Peyer's patch (tissue), 4 donors: ENCODE measurements around the gene ASXL1. TPM values are rescaled to one million over a fixed set of nuclear protein-coding genes. Genes with fewer than 3 reads are reported as not detected.

Experiments
- DNase-seq, 3 donors: peaks; one replicate each; pipeline ENCODE4 v3.0.0-alpha.2; 2017 to 2019
- H3K27ac ChIP-seq, 4 donors: fragments of 200-600 bp; sonication (generic); one replicate each; pipeline ENCODE4 v1.5.1; 2016 to 2019
- H3K27me3 ChIP-seq, 2 donors: fragments of 200-600 bp; sonication (generic); one replicate each; pipeline ENCODE4 v1.5.1; 2019
- H3K36me3 ChIP-seq, 3 donors: fragments of 200-600 bp; sonication (generic); one replicate each; pipeline ENCODE4 v1.5.1; 2016 to 2019
- H3K4me1 ChIP-seq, 4 donors: fragments of 200-600 bp; sonication (generic); one replicate each; pipeline ENCODE4 v1.5.1; 2016 to 2019
- H3K4me3 ChIP-seq, 4 donors: fragments of 200-600 bp; sonication (generic); 1 replicate in 3 of 4; 2 replicates in 1 of 4; pipeline ENCODE4 v1.5.1; 2016 to 2019; ENCODE audit warnings: mild to moderate bottlenecking in 1 of 4
- H3K9me3 ChIP-seq, 4 donors: fragments of 200-600 bp; sonication (generic); one replicate each; pipeline ENCODE4 v1.5.1; 2016 to 2019; ENCODE audit warnings: mild to moderate bottlenecking in 1 of 4
- CTCF ChIP-seq, 6 experiments: fragments of 450-650 bp in 4 of 6; fragments of 200-600 bp in 2 of 6; sonication (generic) in 1 of 6; IDR thresholded peaks; one replicate each; pipeline ENCODE4 v1.5.1; 2017 to 2019; ENCODE audit warnings: antibody characterized with exemption in 6 of 6, mild to moderate bottlenecking in 3 of 6, moderate library complexity in 1 of 6
- POLR2A ChIP-seq, 2 donors: fragments of 450-650 bp; IDR thresholded peaks; one replicate each; pipeline ENCODE4 v1.5.1; 2017; ENCODE audit warnings: antibody characterized with exemption in 2 of 2, mild to moderate bottlenecking in 2 of 2, moderate library complexity in 2 of 2
- total RNA-seq, 4 donors: library from RNA; depleted of rRNA; stranded (reverse); fragments of >200 nt; gene quantifications; one replicate each; pipeline ENCODE4 v1.1.0, GENCODE V29; 2016

ASXL1 gene
- total RNA-seq, 4 donors from 2014 or later, result 74.4 to 173 (median 115) TPM

GRCh38 chr20:32456869-32457478 is 98.8 kb downstream of the ASXL1 start:
- DNase-seq, result no peak
- Histone ChIP-seq H3K27ac (no peak overlapping the region), H3K9me3 (no peaks in the 10 kb centered on the region), H3K4me3 (peak overlapping the region in 3 of 4 donors; percentile 29 to 39 (median 33)), H3K36me3 (peaks cover 0 to 44% (median 0%) of the 10 kb centered on the region in 3 donors), H3K4me1 (peaks cover 0 to 17% (median 4%) of the 10 kb centered on the region in 4 donors), H3K27me3 (no peaks in the 10 kb centered on the region)
- TF ChIP-seq CTCF (IDR thresholded peaks at IDR 0.05) (peak in 5 of 6 experiments; percentile 7 to 61 (median 37)), POLR2A (IDR thresholded peaks at IDR 0.05) (no peak)

GRCh38 chr20:32457479-32457986 is 99.4 kb downstream of the ASXL1 start:
- Histone ChIP-seq H3K36me3 (peaks cover 0 to 43% (median 0%) of the 10 kb centered on the region in 3 donors), H3K4me1 (peaks cover 0 to 21% (median 4%) of the 10 kb centered on the region in 4 donors), H3K27me3 (no peaks in the 10 kb centered on the region), H3K4me3 (peak overlapping the region in 3 of 4 donors; percentile 29 to 39 (median 33)), H3K27ac (no peak overlapping the region), H3K9me3 (no peaks in the 10 kb centered on the region)
- TF ChIP-seq CTCF (IDR thresholded peaks at IDR 0.05) (no peak), POLR2A (IDR thresholded peaks at IDR 0.05) (no peak)
- DNase-seq, result no peak

GRCh38 chr20:32458061-32458836 is 100.1 kb downstream of the ASXL1 start:
- no peak for DNase-seq
- Histone ChIP-seq H3K4me3 (no peak overlapping the region), H3K27ac (no peak overlapping the region)

GRCh38 chr20:32458837-32459220 is 100.7 kb downstream of the ASXL1 start:
- TF ChIP-seq POLR2A (IDR thresholded peaks at IDR 0.05) (no peak), CTCF (IDR thresholded peaks at IDR 0.05) (no peak)
- H3K27me3 ChIP-seq, result no peaks in the 10 kb centered on the region
- H3K9me3 ChIP-seq, result no peaks in the 10 kb centered on the region
- H3K36me3 ChIP-seq, result peaks cover 0 to 30% (median 0%) of the 10 kb centered on the region in 3 donors
- peaks cover 0 to 32% (median 4%) of the 10 kb centered on the region in 4 donors for H3K4me1 ChIP-seq
- no peak overlapping the region for H3K27ac ChIP-seq
- H3K4me3 ChIP-seq, result no peak overlapping the region
- DNase-seq, result no peak

More at GRCh38 chr20:32458061-32458836, 100.1 kb downstream of the ASXL1 start:
- peaks cover 0 to 26% (median 4%) of the 10 kb centered on the region in 4 donors for H3K4me1 ChIP-seq
- H3K9me3 ChIP-seq, result no peaks in the 10 kb centered on the region
- H3K27me3 ChIP-seq, result no peaks in the 10 kb centered on the region
- peaks cover 0 to 36% (median 0%) of the 10 kb centered on the region in 3 donors for H3K36me3 ChIP-seq
- TF ChIP-seq POLR2A (IDR thresholded peaks at IDR 0.05) (no peak), CTCF (IDR thresholded peaks at IDR 0.05) (no peak)

- no peak for TF ChIP-seq POLR2A (IDR thresholded peaks at IDR 0.05)
- TF ChIP-seq CTCF (IDR thresholded peaks at IDR 0.05), result no peak
- no peaks in the 10 kb centered on the region for H3K9me3 ChIP-seq
Observed at GRCh38 chr20:32460231-32460630, 102.1 kb downstream of the ASXL1 start.

More at GRCh38 chr20:32460231-32460630, 102.1 kb downstream of the ASXL1 start:
- peaks cover 0 to 17% (median 0%) of the 10 kb centered on the region in 3 donors for H3K36me3 ChIP-seq
- no peak for DNase-seq
- no peaks in the 10 kb centered on the region for H3K27me3 ChIP-seq
- no peak overlapping the region for H3K27ac ChIP-seq
- peaks cover 6 to 46% (median 9%) of the 10 kb centered on the region in 4 donors for H3K4me1 ChIP-seq
- H3K4me3 ChIP-seq, result no peak overlapping the region
